Astrocyte (in vitro differentiated cells and primary cell): Measurements from ENCODE around the gene ATG14. TPM values are rescaled to one million over a fixed set of nuclear protein-coding genes. Genes with fewer than 3 reads are reported as not detected.
A peak's percentile ranks its signal among the peaks of the same experiment; 100 is the strongest.

ENCODE experiments used
- DNase-seq: peaks from one replicate; pipeline ENCODE4 v3.0.0-alpha.2; 2010; ENCODE audit warnings: low read depth
- FAIRE-seq: peaks from 2 replicates; lab custom pipeline; 2011; peaks lifted over from hg19 to GRCh38; lab: Jason Lieb, UNC
- H2AFZ ChIP-seq: 2 replicates; pipeline ENCODE4 v1.6.0; 2012; ENCODE audit warnings: low read depth, low read length, inconsistent platforms
- H3K27ac ChIP-seq: 2 replicates; pipeline ENCODE4 v1.5.1; 2011; ENCODE audit warnings: low read depth, low read length, inconsistent platforms
- H3K27me3 ChIP-seq: 2 replicates; pipeline ENCODE4 v1.6.0; 2011; ENCODE audit warnings: low read length, inconsistent platforms; ENCODE audit not compliant: insufficient read depth
- H3K36me3 ChIP-seq: 2 replicates; pipeline ENCODE4 v1.5.1; 2011; ENCODE audit warnings: low read length, inconsistent platforms; ENCODE audit not compliant: insufficient read depth
- H3K4me1 ChIP-seq: 2 replicates; pipeline ENCODE4 v1.5.1; 2011; ENCODE audit warnings: low read length, inconsistent platforms; ENCODE audit not compliant: insufficient read depth
- H3K4me2 ChIP-seq: 2 replicates; pipeline ENCODE4 v1.6.0; 2012; ENCODE audit warnings: low read length, inconsistent platforms
- H3K4me3 ChIP-seq: 2 replicates; pipeline ENCODE4 v1.5.1; 2011; ENCODE audit warnings: low read depth, mild to moderate bottlenecking, low read length, inconsistent platforms; ENCODE audit not compliant: insufficient read depth
- H3K79me2 ChIP-seq: 2 replicates; pipeline ENCODE4 v1.6.0; 2012; ENCODE audit warnings: mild to moderate bottlenecking, low read length, inconsistent platforms; ENCODE audit not compliant: insufficient read depth
- H3K9ac ChIP-seq: 2 replicates; pipeline ENCODE4 v1.6.0; 2012; ENCODE audit warnings: mild to moderate bottlenecking, low read length, inconsistent platforms
- H3K9me3 ChIP-seq: 2 replicates; pipeline ENCODE4 v1.5.1; 2012; ENCODE audit warnings: low read depth, mild to moderate bottlenecking, low read length, inconsistent platforms; ENCODE audit not compliant: insufficient read depth
- H4K20me1 ChIP-seq: 2 replicates; pipeline ENCODE4 v1.6.0; 2012; ENCODE audit warnings: low read length, inconsistent platforms; ENCODE audit not compliant: insufficient read depth
- H3K27ac Mint-ChIP-seq: one replicate; pipeline ENCODE4 v1.8.0; 2021; ENCODE audit warnings: mild to moderate bottlenecking, mixed read lengths; ENCODE audit not compliant: unreplicated experiment
- H3K27me3 Mint-ChIP-seq: one replicate; pipeline ENCODE4 v1.8.0; 2021; ENCODE audit warnings: low read depth, mixed read lengths; ENCODE audit not compliant: unreplicated experiment
- H3K36me3 Mint-ChIP-seq: one replicate; pipeline ENCODE4 v1.8.0; 2021; ENCODE audit warnings: low read depth, mixed read lengths; ENCODE audit not compliant: unreplicated experiment
- H3K4me1 Mint-ChIP-seq: one replicate; pipeline ENCODE4 v1.8.0; 2021; ENCODE audit warnings: low read depth, mixed read lengths; ENCODE audit not compliant: unreplicated experiment
- H3K4me3 Mint-ChIP-seq: one replicate; pipeline ENCODE4 v1.8.0; 2021; ENCODE audit warnings: mild to moderate bottlenecking, moderate library complexity, mixed read lengths; ENCODE audit not compliant: unreplicated experiment
- H3K9me3 Mint-ChIP-seq: one replicate; pipeline ENCODE4 v1.8.0; 2021; ENCODE audit warnings: mild to moderate bottlenecking, mixed read lengths; ENCODE audit not compliant: unreplicated experiment
- CTCF ChIP-seq: IDR thresholded peaks from 2 replicates; pipeline ENCODE4 v1.5.1; 2011; ENCODE audit warnings: low read depth, mild to moderate bottlenecking, inconsistent platforms, low read length, moderate library complexity; ENCODE audit not compliant: insufficient read depth
- EZH2 ChIP-seq: IDR thresholded peaks from 2 replicates; pipeline ENCODE4 v1.6.1; 2012; ENCODE audit warnings: mild to moderate bottlenecking, low read length, inconsistent platforms; ENCODE audit not compliant: insufficient read depth
- total RNA-seq: library from RNA; stranded (reverse); gene quantifications from 2 replicates; pipeline ENCODE4 v1.2.1, GENCODE V29; 2021

ATG14 gene
- total RNA-seq, 1 donor from 2014 or later: 11.5 TPM

- no peaks in the 10 kb centered on the region for H3K27me3 ChIP-seq
- Mint-ChIP-seq H3K9me3 (no peaks in the 10 kb centered on the region), H3K4me1 (peaks cover 5% of the 10 kb centered on the region), H3K36me3 (no peaks in the 10 kb centered on the region), H3K4me3 (no peak overlapping the region), H3K27me3 (no peaks in the 10 kb centered on the region), H3K27ac (no peak overlapping the region)
- no peaks in the 10 kb centered on the region for H3K4me1 ChIP-seq
- H2AFZ ChIP-seq: no peak overlapping the region
- no peak overlapping the region for H3K4me2 ChIP-seq
- DNase-seq: peak; percentile 65
- no peaks in the 10 kb centered on the region for H3K9me3 ChIP-seq
- H3K36me3 ChIP-seq: no peaks in the 10 kb centered on the region
- no peaks in the 10 kb centered on the region for H3K79me2 ChIP-seq
- TF ChIP-seq EZH2 (no peak), CTCF (peak; percentile 36)
- FAIRE-seq: no peak
- no peaks in the 10 kb centered on the region for H4K20me1 ChIP-seq
- no peak overlapping the region for H3K4me3 ChIP-seq
- H3K9ac ChIP-seq: no peak overlapping the region
- no peak overlapping the region for H3K27ac ChIP-seq
Observed at GRCh38 chr14:55430024-55430690, 18.5 kb upstream of the ATG14 start.

- Mint-ChIP-seq H3K36me3 (no peaks in the 10 kb centered on the region), H3K9me3 (no peaks in the 10 kb centered on the region), H3K4me3 (no peak overlapping the region), H3K27me3 (no peaks in the 10 kb centered on the region), H3K27ac (no peak overlapping the region), H3K4me1 (peaks cover 3% of the 10 kb centered on the region)
- Histone ChIP-seq H3K4me1 (no peaks in the 10 kb centered on the region), H3K4me2 (no peak overlapping the region), H3K4me3 (no peak overlapping the region), H3K36me3 (no peaks in the 10 kb centered on the region), H3K9ac (no peak overlapping the region), H4K20me1 (no peaks in the 10 kb centered on the region), H3K9me3 (no peaks in the 10 kb centered on the region), H3K79me2 (no peaks in the 10 kb centered on the region), H2AFZ (no peak overlapping the region), H3K27ac (no peak overlapping the region), H3K27me3 (peaks cover 5% of the 10 kb centered on the region)
- DNase-seq: peak; percentile 51
- FAIRE-seq: no peak
- TF ChIP-seq EZH2 (no peak), CTCF (no peak)
Observed at GRCh38 chr14:55427439-55427838, 15.8 kb upstream of the ATG14 start.

- Histone ChIP-seq H3K9me3 (no peaks in the 10 kb centered on the region), H2AFZ (no peak overlapping the region), H4K20me1 (no peaks in the 10 kb centered on the region), H3K4me3 (no peak overlapping the region), H3K36me3 (no peaks in the 10 kb centered on the region), H3K4me2 (no peak overlapping the region), H3K9ac (no peak overlapping the region), H3K4me1 (no peaks in the 10 kb centered on the region), H3K27me3 (peaks cover 5% of the 10 kb centered on the region), H3K27ac (no peak overlapping the region), H3K79me2 (no peaks in the 10 kb centered on the region)
- FAIRE-seq (no peak), DNase-seq (no peak)
- H3K9me3 Mint-ChIP-seq: no peaks in the 10 kb centered on the region
- no peak overlapping the region for H3K27ac Mint-ChIP-seq
- no peaks in the 10 kb centered on the region for H3K27me3 Mint-ChIP-seq
- TF ChIP-seq CTCF (no peak), EZH2 (no peak)
- H3K4me1 Mint-ChIP-seq: peaks cover 3% of the 10 kb centered on the region
- no peak overlapping the region for H3K4me3 Mint-ChIP-seq
- H3K36me3 Mint-ChIP-seq: no peaks in the 10 kb centered on the region
Observed at GRCh38 chr14:55426891-55427290, 15.3 kb upstream of the ATG14 start.
